Measurements from ENCODE around the gene SUSD6.

SUSD6 gene

GRCh38 chr14:69708049-69708448 lies 96.7 kb downstream of the SUSD6 start:
- Histone ChIP-seq H3K4me1 (ENCODE audit: low read length) (peaks cover 15% of the 10 kb centered on the region), H3K4me3 (ENCODE audit: low read length) (no peak overlapping the region), H2AFZ (ENCODE audit: low read length) (no peak overlapping the region), H4K20me1 (ENCODE audit: insufficient read depth, low read length) (no peaks in the 10 kb centered on the region), H3K36me3 (replicated peaks; ENCODE audit: insufficient read depth, low read length) (no peaks in the 10 kb centered on the region; the same call in 1 of the 2 replicates), H3K79me2 (ENCODE audit: low read length) (peaks cover 20% of the 10 kb centered on the region), H3K9me2 (replicated peaks; ENCODE audit: insufficient read depth, low read length) (no peaks in the 10 kb centered on the region), H3K9ac (ENCODE audit: low read length) (no peak overlapping the region), H3K9me3 (replicated peaks; ENCODE audit: insufficient read depth, low read length) (no peaks in the 10 kb centered on the region), H3K27me3 (replicated peaks; ENCODE audit: insufficient read depth, low read length) (no peaks in the 10 kb centered on the region), H3F3A (ENCODE audit: insufficient read depth, low read length) (peaks cover 10% of the 10 kb centered on the region), H3K4me2 (ENCODE audit: low read depth, low read length) (no peak overlapping the region), H3K27ac (ENCODE audit: low read length) (no peak overlapping the region)
- TF ChIP-seq EZH2phosphoT487 (IDR thresholded peaks at IDR 0.05; ENCODE audit: low read length) (no peak), EZH2 (optimal IDR thresholded peaks at IDR 0.05; ENCODE audit: low read depth, low read length) (no peak), CTCF (IDR thresholded peaks at IDR 0.05; ENCODE audit: low read length) (no peak)
- DNase-seq = no peak

GRCh38 chr14:69708586-69709560 lies 97.5 kb downstream of the SUSD6 start:
- Histone ChIP-seq H2AFZ (ENCODE audit: low read length) (no peak overlapping the region), H3K36me3 (replicated peaks; ENCODE audit: insufficient read depth, low read length) (no peaks in the 10 kb centered on the region; the same call in 1 of the 2 replicates), H3K9me3 (replicated peaks; ENCODE audit: insufficient read depth, low read length) (no peaks in the 10 kb centered on the region), H3K9ac (ENCODE audit: low read length) (no peak overlapping the region), H4K20me1 (ENCODE audit: insufficient read depth, low read length) (no peaks in the 10 kb centered on the region), H3K9me2 (replicated peaks; ENCODE audit: insufficient read depth, low read length) (no peaks in the 10 kb centered on the region), H3K79me2 (ENCODE audit: low read length) (peaks cover 12% of the 10 kb centered on the region), H3K4me2 (ENCODE audit: low read depth, low read length) (no peak overlapping the region), H3K4me3 (ENCODE audit: low read length) (no peak overlapping the region), H3K27me3 (replicated peaks; ENCODE audit: insufficient read depth, low read length) (no peaks in the 10 kb centered on the region), H3F3A (ENCODE audit: insufficient read depth, low read length) (peaks cover 15% of the 10 kb centered on the region), H3K4me1 (ENCODE audit: low read length) (peaks cover 23% of the 10 kb centered on the region), H3K27ac (ENCODE audit: low read length) (no peak overlapping the region)
- no peak for DNase-seq
- no peak for TF ChIP-seq CTCF (IDR thresholded peaks at IDR 0.05; ENCODE audit: low read length)
- TF ChIP-seq EZH2phosphoT487 (IDR thresholded peaks at IDR 0.05; ENCODE audit: low read length) = no peak
- TF ChIP-seq EZH2 (optimal IDR thresholded peaks at IDR 0.05; ENCODE audit: low read depth, low read length) = no peak

DNA sequence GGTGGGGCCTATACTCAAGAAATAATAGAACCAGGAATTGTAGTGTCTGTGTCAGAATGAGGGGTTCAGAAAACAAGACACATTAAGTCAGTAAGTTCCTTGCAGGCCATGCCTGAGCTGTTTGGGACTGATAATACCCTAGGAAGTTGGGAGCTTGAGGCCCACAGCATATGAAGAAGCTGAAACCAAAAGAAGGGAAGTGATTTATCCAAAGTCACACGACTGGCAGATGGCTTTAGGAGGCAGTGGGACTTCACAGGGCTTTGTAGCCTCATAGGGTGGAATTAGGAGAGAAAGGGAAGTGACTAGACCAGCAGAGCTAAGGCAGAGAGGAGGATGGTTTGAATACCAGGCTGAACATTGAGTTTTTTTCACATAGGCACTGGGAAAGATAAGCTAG lies 99.0 kb downstream of the SUSD6 start:
- Histone ChIP-seq H3F3A (ENCODE audit: insufficient read depth, low read length) (peaks cover 15% of the 10 kb centered on the region), H3K4me3 (ENCODE audit: low read length) (no peak overlapping the region), H3K9ac (ENCODE audit: low read length) (no peak overlapping the region), H3K36me3 (replicated peaks; ENCODE audit: insufficient read depth, low read length) (no peaks in the 10 kb centered on the region; the same call in 1 of the 2 replicates), H3K9me3 (replicated peaks; ENCODE audit: insufficient read depth, low read length) (no peaks in the 10 kb centered on the region), H3K27ac (ENCODE audit: low read length) (no peak overlapping the region), H3K27me3 (replicated peaks; ENCODE audit: insufficient read depth, low read length) (no peaks in the 10 kb centered on the region), H4K20me1 (ENCODE audit: insufficient read depth, low read length) (no peaks in the 10 kb centered on the region), H3K4me2 (ENCODE audit: low read depth, low read length) (no peak overlapping the region), H2AFZ (ENCODE audit: low read length) (no peak overlapping the region), H3K79me2 (ENCODE audit: low read length) (peaks cover 11% of the 10 kb centered on the region), H3K9me2 (replicated peaks; ENCODE audit: insufficient read depth, low read length) (no peaks in the 10 kb centered on the region), H3K4me1 (ENCODE audit: low read length) (peaks cover 27% of the 10 kb centered on the region)
- no peak for TF ChIP-seq EZH2 (optimal IDR thresholded peaks at IDR 0.05; ENCODE audit: low read depth, low read length)
- no peak for TF ChIP-seq EZH2phosphoT487 (IDR thresholded peaks at IDR 0.05; ENCODE audit: low read length)
- no peak for TF ChIP-seq CTCF (IDR thresholded peaks at IDR 0.05; ENCODE audit: low read length)
- no peak for DNase-seq

Measured in MM.1S (cell line).